Spinal cord (tissue), 10 donors: ENCODE data around the gene SRF. TPM values are rescaled to one million over a fixed set of nuclear protein-coding genes. Genes with fewer than 3 reads are reported as not detected.
A peak's percentile ranks its signal among the peaks of the same experiment; 100 is the strongest.

Experiments
- DNase-seq, 6 donors: peaks; one replicate each; pipeline versions ENCODE4 v3.0.0 to v3.0.0-alpha.2; 2013 to 2015; ENCODE audit warnings: low spot score in 6 of 6, low read depth in 4 of 6
- H3K27ac ChIP-seq: one replicate; pipeline ENCODE4 v1.5.1; 2013; ENCODE audit warnings: low read depth, low read length, control low read depth
- H3K27me3 ChIP-seq: one replicate; pipeline ENCODE4 v1.6.1; 2013; ENCODE audit warnings: low read length; ENCODE audit not compliant: control insufficient read depth, insufficient read depth
- H3K36me3 ChIP-seq: one replicate; pipeline ENCODE4 v1.6.1; 2013; ENCODE audit warnings: low read length; ENCODE audit not compliant: control insufficient read depth, insufficient read depth
- H3K4me1 ChIP-seq: one replicate; pipeline ENCODE4 v1.6.1; 2013; ENCODE audit warnings: low read length; ENCODE audit not compliant: control insufficient read depth, insufficient read depth
- H3K4me3 ChIP-seq: one replicate; pipeline ENCODE4 v1.5.1; 2013; ENCODE audit warnings: low read depth, low read length, control low read depth
- H3K9me3 ChIP-seq: one replicate; pipeline ENCODE4 v1.6.1; 2013; ENCODE audit warnings: low read length; ENCODE audit not compliant: control insufficient read depth, insufficient read depth
- WGBS: methylation state at CpG from one replicate; pipeline ENCODE4 v1.1.5; 2013; ENCODE audit warnings: missing lambda C conversion rate; ENCODE audit not compliant: insufficient coverage; 5-methylcytosine and 5-hydroxymethylcytosine counted together
- polyA plus RNA-seq, 2 donors: library from polyadenylated mRNA; unstranded; fragments of 120-200 nt; gene quantifications; one replicate each; pipeline ENCODE4 v1.2.1, GENCODE V29; 2013; ENCODE audit not compliant: insufficient read length in 2 of 2
- total RNA-seq, 2 donors: library from RNA; depleted of rRNA in 1 of 2; stranded (reverse); fragments of 120-200 nt in 1 of 2; fragments of >200 nt in 1 of 2; gene quantifications; one replicate each; pipeline versions ENCODE4 v1.2.3 to v1.2.4, GENCODE V29; 2013 to 2014
- donor health status: healthy.

Gene SRF
- total and polyA plus RNA-seq, 4 donors: 6.8 to 21.7 (median 18.9) TPM

- no peak for DNase-seq
- 67% methylated on average over 4 of the region's 5 CpGs for WGBS
- H3K36me3 ChIP-seq: peaks cover 58% of the 10 kb centered on the region
Measured at GRCh38 chr6:43180985-43181384, 9.9 kb downstream of the SRF start.

GRCh38 chr6:43181621-43181941, 10.5 kb downstream of the SRF start:
- Histone ChIP-seq H3K4me3 (peak overlapping the region; percentile 74), H3K36me3 (peaks cover 58% of the 10 kb centered on the region), H3K4me1 (peaks cover 15% of the 10 kb centered on the region), H3K27me3 (no peaks in the 10 kb centered on the region), H3K9me3 (no peaks in the 10 kb centered on the region), H3K27ac (peak overlapping the region; percentile 73)
- no peak for DNase-seq
- WGBS: 25% methylated on average over 8 of the region's 9 CpGs

More at GRCh38 chr6:43180985-43181384, 9.9 kb downstream of the SRF start:
- Histone ChIP-seq H3K4me3 (no peak overlapping the region), H3K27me3 (no peaks in the 10 kb centered on the region), H3K9me3 (no peaks in the 10 kb centered on the region), H3K27ac (no peak overlapping the region), H3K4me1 (peaks cover 15% of the 10 kb centered on the region)

GRCh38 chr6:43181942-43182860, 11.1 kb downstream of the SRF start, which contains the start of gene CUL9:
TSS of gene CUL9 (plus strand) at chr6:43182196. CDS start at chr6:43184311, 2,115 bp downstream.
- H3K9me3 ChIP-seq: no peaks in the 10 kb centered on the region
- H3K27me3 ChIP-seq: no peaks in the 10 kb centered on the region
- H3K27ac ChIP-seq: peak within 1 kb of the TSS; percentile 73
- peaks cover 15% of the 10 kb centered on the region for H3K4me1 ChIP-seq
- peak; percentile 63 to 96 (median 76) for DNase-seq
- peaks cover 58% of the 10 kb centered on the region for H3K36me3 ChIP-seq
- WGBS: under 1% methylated on average over 49 of the region's 51 CpGs
- H3K4me3 ChIP-seq: peak within 1 kb of the TSS; percentile 74

- no peak for DNase-seq
- Histone ChIP-seq H3K27me3 (no peaks in the 10 kb centered on the region), H3K27ac (no peak overlapping the region), H3K4me1 (peaks cover 15% of the 10 kb centered on the region), H3K4me3 (no peak overlapping the region), H3K36me3 (peaks cover 58% of the 10 kb centered on the region), H3K9me3 (no peaks in the 10 kb centered on the region)
- 100% methylated on average over 1 of the region's 4 CpGs for WGBS
Measured at GRCh38 chr6:43183441-43183840, 12.4 kb downstream of the SRF start.

GRCh38 chr6:43184268-43184985, 13.4 kb downstream of the SRF start:
- Histone ChIP-seq H3K9me3 (no peaks in the 10 kb centered on the region), H3K27ac (no peak overlapping the region), H3K36me3 (peaks cover 55% of the 10 kb centered on the region), H3K27me3 (no peaks in the 10 kb centered on the region), H3K4me3 (no peak overlapping the region), H3K4me1 (peaks cover 15% of the 10 kb centered on the region)
- WGBS: 94% methylated on average over 21 of the region's 21 CpGs
- no peak for DNase-seq

- Histone ChIP-seq H3K27ac (no peak overlapping the region), H3K4me1 (peaks cover 15% of the 10 kb centered on the region), H3K36me3 (peaks cover 49% of the 10 kb centered on the region), H3K27me3 (no peaks in the 10 kb centered on the region), H3K9me3 (no peaks in the 10 kb centered on the region), H3K4me3 (no peak overlapping the region)
- no peak for DNase-seq
- WGBS: 93% methylated on average over 4 of the region's 5 CpGs
Measured at GRCh38 chr6:43185391-43185985, 14.4 kb downstream of the SRF start.

GRCh38 chr6:43186019-43186418, 14.9 kb downstream of the SRF start:
- no peaks in the 10 kb centered on the region for H3K27me3 ChIP-seq
- no peak overlapping the region for H3K4me3 ChIP-seq
- WGBS: 98% methylated on average over 14 of the region's 14 CpGs
- no peak overlapping the region for H3K27ac ChIP-seq
- H3K4me1 ChIP-seq: peaks cover 15% of the 10 kb centered on the region
- DNase-seq: no peak
- H3K9me3 ChIP-seq: no peaks in the 10 kb centered on the region
- H3K36me3 ChIP-seq: peaks cover 45% of the 10 kb centered on the region

- Histone ChIP-seq H3K36me3 (peaks cover 48% of the 10 kb centered on the region), H3K27ac (no peak overlapping the region), H3K27me3 (no peaks in the 10 kb centered on the region), H3K4me1 (peaks cover 11% of the 10 kb centered on the region), H3K4me3 (no peak overlapping the region), H3K9me3 (no peaks in the 10 kb centered on the region)
- no peak for DNase-seq
- 83% methylated on average over 2 of the region's 4 CpGs for WGBS
Measured at GRCh38 chr6:43186706-43187105, 15.6 kb downstream of the SRF start.

- H3K27ac ChIP-seq: no peak overlapping the region
- H3K27me3 ChIP-seq: no peaks in the 10 kb centered on the region
- WGBS: 100% methylated on average over 5 of the region's 7 CpGs
- H3K4me1 ChIP-seq: peaks cover 7% of the 10 kb centered on the region
- no peaks in the 10 kb centered on the region for H3K9me3 ChIP-seq
- no peak for DNase-seq
- H3K4me3 ChIP-seq: no peak overlapping the region
- peaks cover 60% of the 10 kb centered on the region for H3K36me3 ChIP-seq
Measured at GRCh38 chr6:43187821-43188220, 16.8 kb downstream of the SRF start.
